B cell (primary cell): ENCODE results near the gene BAAT. TPM values are rescaled to one million over a fixed set of nuclear protein-coding genes. Genes with fewer than 3 reads are reported as not detected.
A peak's percentile ranks its signal among the peaks of the same experiment; 100 is the strongest.

Experiments
- ATAC-seq: fragments of 200-7000 bp; cut with Tn5 transposase; one replicate; pipeline ENCODE4 v1.10.0; 2021; ENCODE audit warnings: low read depth, mild to moderate bottlenecking, moderate number of reproducible peaks, moderate library complexity
- CTCF ChIA-PET: fragments of 350-600 bp; sonication (Branson Sonifier 250); formaldehyde crosslinking; loops from one replicate; lab custom pipeline; 2021; ENCODE audit warnings: antibody characterized with exemption, inconsistent platforms; lab: Charles Lee
- POLR2A ChIA-PET: fragments of 350-600 bp; sonication (Branson Sonifier 250); formaldehyde crosslinking; loops from one replicate; lab custom pipeline; 2021; ENCODE audit warnings: antibody characterized with exemption; lab: Charles Lee
- DNase-seq: peaks from one replicate; pipeline ENCODE4 v3.0.0; 2013
- H2AFZ ChIP-seq: 2 replicates; pipeline ENCODE4 v1.6.1; 2012; ENCODE audit warnings: mild to moderate bottlenecking, low read depth, low read length; ENCODE audit not compliant: insufficient read depth, poor library complexity, severe bottlenecking
- H3K27ac ChIP-seq, 2 donors: 1 replicate in 1 of 2; 2 replicates in 1 of 2; pipeline ENCODE4 v1.5.1; 2012 to 2013; ENCODE audit warnings: low read length in 2 of 2, mild to moderate bottlenecking in 2 of 2, moderate library complexity in 1 of 2
- H3K27me3 ChIP-seq, 4 experiments: fragments of 200-600 bp in 1 of 4; sonication (generic) in 1 of 4; replicated peaks in 1 of 4; 1 replicate in 2 of 4; 2 replicates in 2 of 4; pipeline versions ENCODE4 v1.6.1 to v1.7.0; 2013 to 2016; ENCODE audit warnings: low read length in 3 of 4, mild to moderate bottlenecking in 2 of 4, mixed read lengths in 1 of 4, moderate library complexity in 1 of 4; ENCODE audit not compliant: insufficient read depth in 4 of 4, control insufficient read depth in 3 of 4; ENCODE audit errors: control extremely low read depth in 1 of 4
- H3K36me3 ChIP-seq, 2 experiments: replicated peaks in 1 of 2; 1 replicate in 1 of 2; 2 replicates in 1 of 2; pipeline versions ENCODE4 v1.6.1 to v1.7.1; 2013; ENCODE audit warnings: low read length in 1 of 2; ENCODE audit not compliant: insufficient read depth in 2 of 2, control insufficient read depth in 1 of 2; ENCODE audit errors: control extremely low read depth in 1 of 2, extremely low read depth in 1 of 2
- H3K4me1 ChIP-seq, 2 donors: fragments of 200-600 bp in 1 of 2; sonication (generic) in 1 of 2; 1 replicate in 1 of 2; 2 replicates in 1 of 2; pipeline versions ENCODE4 v1.5.1 to v1.6.1; 2013 to 2017; ENCODE audit warnings: low read length in 2 of 2; ENCODE audit not compliant: control insufficient read depth in 2 of 2, insufficient read depth in 2 of 2
- H3K4me2 ChIP-seq: replicated peaks from 2 replicates; pipeline ENCODE3; 2012; ENCODE audit warnings: mild to moderate bottlenecking, low read depth, low read length; ENCODE audit not compliant: poor library complexity, severe bottlenecking
- H3K4me3 ChIP-seq, 5 experiments: fragments of 200-600 bp in 1 of 5; sonication (generic) in 1 of 5; 1 replicate in 3 of 5; 2 replicates in 2 of 5; pipeline versions ENCODE4 v1.5.1 to v1.7.0; 2011 to 2016; ENCODE audit warnings: low read length in 4 of 5, mild to moderate bottlenecking in 4 of 5, low read depth in 2 of 5, control low read depth in 1 of 5, moderate library complexity in 1 of 5; ENCODE audit not compliant: insufficient read depth in 1 of 5; ENCODE audit errors: control extremely low read depth in 1 of 5, extremely low read depth in 1 of 5
- H3K79me2 ChIP-seq: fragments of 200-600 bp; sonication (generic); one replicate; pipeline ENCODE4 v1.6.0; 2016; ENCODE audit warnings: low read length; ENCODE audit not compliant: control insufficient read depth, insufficient read depth
- H3K9ac ChIP-seq: fragments of 200-600 bp; sonication (generic); 2 replicates; pipeline ENCODE4 v1.6.1; 2017; ENCODE audit warnings: mild to moderate bottlenecking, low read length, moderate library complexity
- H3K9me3 ChIP-seq, 3 donors: one replicate each; pipeline versions ENCODE4 v1.6.1 to v1.7.1; 2013; ENCODE audit warnings: low read length in 2 of 3; ENCODE audit not compliant: control insufficient read depth in 2 of 3, insufficient read depth in 1 of 3; ENCODE audit errors: control extremely low read depth in 1 of 3
- H4K20me1 ChIP-seq: 2 replicates; pipeline ENCODE4 v1.6.0; 2012; ENCODE audit warnings: mild to moderate bottlenecking, low read length; ENCODE audit not compliant: insufficient read depth, control insufficient read depth, poor library complexity, severe bottlenecking
- H3K27ac Mint-ChIP-seq: one replicate; pipeline ENCODE4 v1.8.0; 2021; ENCODE audit warnings: mixed read lengths
- H3K27me3 Mint-ChIP-seq: one replicate; pipeline ENCODE4 v1.8.0; 2021; ENCODE audit warnings: mixed read lengths
- H3K4me1 Mint-ChIP-seq: one replicate; pipeline ENCODE4 v1.8.0; 2021; ENCODE audit warnings: mixed read lengths
- H3K4me3 Mint-ChIP-seq: one replicate; pipeline ENCODE4 v1.8.0; 2021; ENCODE audit warnings: mixed read lengths
- H3K9me3 Mint-ChIP-seq: one replicate; pipeline ENCODE4 v1.8.0; 2022; ENCODE audit warnings: mixed read lengths; ENCODE audit not compliant: insufficient read depth
- CTCF ChIP-seq: fragments of 200-600 bp; IDR thresholded peaks from one replicate; pipeline ENCODE4 v1.8.0; 2022; ENCODE audit warnings: antibody characterized with exemption, mild to moderate bottlenecking
- EZH2 ChIP-seq: IDR thresholded peaks from 2 replicates; pipeline ENCODE4 v1.6.1; 2012; ENCODE audit warnings: borderline replicate concordance, low read depth, mild to moderate bottlenecking, moderate library complexity, low read length; ENCODE audit not compliant: insufficient read depth, poor library complexity, severe bottlenecking
- WGBS: methylation state at CpG from one replicate; pipeline ENCODE4 v1.1.5; 2013; ENCODE audit warnings: missing lambda C conversion rate; ENCODE audit not compliant: insufficient coverage; 5-methylcytosine and 5-hydroxymethylcytosine counted together
- intact Hi-C: fragments of 100-400 bp; cut with micrococcal nuclease; formaldehyde crosslinking; loops from one replicate; pipeline ENCODE4 v1.10.0; 2022
- polyA plus RNA-seq: library from polyadenylated mRNA; depleted of rRNA; stranded (reverse); fragments of >200 nt; gene quantifications from 2 replicates; pipeline ENCODE4 v1.2.3, GENCODE V29; 2012
- total RNA-seq, 2 donors: library from RNA; stranded (reverse); fragments of 120-200 nt in 1 of 2; gene quantifications; 1 replicate in 1 of 2; 2 replicates in 1 of 2; pipeline versions ENCODE4 v1.2.3 to v1.2.4, GENCODE V29; 2013 to 2022

Gene BAAT
- total and polyA plus RNA-seq, 2 donors (not counting 1 experiment from before 2014, with no cell fraction given) = 0.07 TPM; not detected in 1

GRCh38 chr9:101387871-101388506 is 3.2 kb upstream of the BAAT start:
- TF ChIP-seq EZH2 = no peak
- peak; percentile 66 for TF ChIP-seq CTCF
- Histone ChIP-seq H3K27me3 (no peaks in the 10 kb centered on the region), H3K27ac (peak overlapping the region in 1 of 2 donors; percentile 20), H3K4me3 (no peak overlapping the region), H3K4me1 (no peaks in the 10 kb centered on the region), H2AFZ (no peak overlapping the region), H4K20me1 (no peaks in the 10 kb centered on the region), H3K79me2 (peaks cover 15% of the 10 kb centered on the region), H3K9me3 (peaks cover 0 to 6% (median 0%) of the 10 kb centered on the region in 3 donors), H3K4me2 (no peak overlapping the region), H3K9ac (no peak overlapping the region), H3K36me3 (peaks cover 3 to 23% of the 10 kb centered on the region in 2 experiments)
- Mint-ChIP-seq H3K4me1 (peaks cover 20% of the 10 kb centered on the region), H3K9me3 (peaks cover 11% of the 10 kb centered on the region), H3K4me3 (no peak overlapping the region), H3K27ac (peak overlapping the region; percentile 70), H3K27me3 (no peaks in the 10 kb centered on the region)
- DNase-seq (peak; percentile 41), ATAC-seq (no peak)
- ChIA-PET POLR2A (no interaction called here), CTCF (interaction anchor here (2.0 to 2.4 kb wide), 2 partner anchors 10 to 76 kb away, joined by 5 to 10 read pairs; partner anchors contain the start of genes MRPL50 and ZNF189)
- 64% methylated on average over 3 of the region's 6 CpGs for WGBS
- intact Hi-C loops = no loop called here

GRCh38 chr9:101383361-101383760 is 1.4 kb downstream of the BAAT start:
- CTCF ChIA-PET = interaction anchor here (2.2 kb wide), 1 partner anchor 10 kb away, joined by 6 read pairs; no protein-coding TSS in a partner anchor
- H3K9me3 ChIP-seq = peaks cover 0 to 6% (median 0%) of the 10 kb centered on the region in 3 donors
- DNase-seq (no peak), ATAC-seq (no peak)
- intact Hi-C loops = no loop called here
- WGBS = 100% methylated on average over 1 of the region's 2 CpGs
- no peaks in the 10 kb centered on the region for H3K27me3 ChIP-seq
- H3K9me3 Mint-ChIP-seq = peaks cover 9% of the 10 kb centered on the region
- H3K27me3 Mint-ChIP-seq = peaks cover 9% of the 10 kb centered on the region
- no peaks in the 10 kb centered on the region for H3K79me2 ChIP-seq
- TF ChIP-seq EZH2 (no peak), CTCF (no peak)
- no peak overlapping the region for H3K4me3 Mint-ChIP-seq
- H3K36me3 ChIP-seq = peaks cover 0 to under 1% of the 10 kb centered on the region in 2 experiments
- H2AFZ ChIP-seq = no peak overlapping the region
- POLR2A ChIA-PET = no interaction called here
- H3K9ac ChIP-seq = no peak overlapping the region
- H3K27ac ChIP-seq = no peak overlapping the region
- H3K4me2 ChIP-seq = no peak overlapping the region
- peaks cover 2% of the 10 kb centered on the region for H3K4me1 Mint-ChIP-seq
- no peaks in the 10 kb centered on the region for H4K20me1 ChIP-seq
- no peaks in the 10 kb centered on the region for H3K4me1 ChIP-seq
- H3K27ac Mint-ChIP-seq = no peak overlapping the region
- H3K4me3 ChIP-seq = no peak overlapping the region
